GM12891 (cell line): ENCODE measurements around the gene ARHGEF1.

Experiments
- DNase-seq: peaks from one replicate; pipeline ENCODE4 v3.0.0; 2011; ENCODE audit warnings: low spot score; ENCODE audit not compliant: insufficient read length
- FAIRE-seq: peaks from 2 replicates; lab custom pipeline; 2011; peaks lifted over from hg19 to GRCh38; lab: Jason Lieb, UNC
- PAX5 ChIP-seq: IDR thresholded peaks from 2 replicates; pipeline ENCODE4 v1.6.1; 2011; ENCODE audit warnings: low read length, moderate library complexity, mild to moderate bottlenecking; ENCODE audit not compliant: insufficient read depth, severe bottlenecking
- POLR2A ChIP-seq: IDR thresholded peaks from 2 replicates; pipeline ENCODE4 v1.6.1; 2011; ENCODE audit warnings: low read depth, low read length, control low read depth
- POLR2AphosphoS5 ChIP-seq: IDR thresholded peaks from 2 replicates; pipeline ENCODE4 v1.6.1; 2011; ENCODE audit warnings: low read depth, low read length, control low read depth
- POU2F2 ChIP-seq: IDR thresholded peaks from 2 replicates; pipeline ENCODE4 v1.6.1; 2011; ENCODE audit warnings: low read depth, mild to moderate bottlenecking, control low read depth, low read length, moderate library complexity
- SPI1 ChIP-seq: IDR thresholded peaks from 2 replicates; pipeline ENCODE4 v1.6.1; 2011; ENCODE audit warnings: low read depth, low read length, control low read depth
- TAF1 ChIP-seq: IDR thresholded peaks from 2 replicates; pipeline ENCODE4 v1.6.1; 2011; ENCODE audit warnings: low read depth, low read length, control low read depth

ARHGEF1 gene

DNA sequence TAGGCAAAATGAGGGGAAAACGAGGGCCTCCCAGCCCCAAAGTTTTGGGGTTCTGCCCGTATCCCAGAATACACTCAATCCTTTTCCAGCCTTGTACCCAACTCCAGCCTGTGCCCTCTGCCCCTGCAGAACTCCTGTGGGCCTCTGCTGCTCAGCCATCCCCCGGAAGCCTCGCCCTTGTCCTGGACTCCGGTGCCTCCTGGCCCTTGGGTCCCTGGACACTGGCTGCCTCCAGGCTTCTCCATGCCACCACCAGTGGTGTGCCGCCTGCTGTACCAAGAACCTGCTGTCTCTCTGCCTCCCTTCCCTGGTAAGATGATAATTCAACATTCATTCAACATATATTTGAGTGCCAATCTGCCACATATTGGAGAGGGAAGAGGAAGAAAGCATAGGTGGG lies 34.3 kb upstream of the ARHGEF1 start:
- DNase-seq (no peak), FAIRE-seq (no peak)
- TF ChIP-seq POU2F2 (no peak), TAF1 (no peak), POLR2AphosphoS5 (no peak), POLR2A (no peak), PAX5 (no peak), SPI1 (no peak)

- no peak for DNase-seq
- no peak for FAIRE-seq
- no peak for TF ChIP-seq SPI1
- TF ChIP-seq POLR2A = no peak
Observed at GRCh38 chr19:41849067-41849466, 33.9 kb upstream of the ARHGEF1 start.

GRCh38 chr19:41850381-41850780 lies 32.6 kb upstream of the ARHGEF1 start:
- DNase-seq (no peak), FAIRE-seq (no peak)
- TF ChIP-seq TAF1 = no peak
- no peak for TF ChIP-seq POLR2A
- TF ChIP-seq POU2F2 = no peak
- no peak for TF ChIP-seq SPI1
- TF ChIP-seq POLR2AphosphoS5 = no peak
- no peak for TF ChIP-seq PAX5

DNA sequence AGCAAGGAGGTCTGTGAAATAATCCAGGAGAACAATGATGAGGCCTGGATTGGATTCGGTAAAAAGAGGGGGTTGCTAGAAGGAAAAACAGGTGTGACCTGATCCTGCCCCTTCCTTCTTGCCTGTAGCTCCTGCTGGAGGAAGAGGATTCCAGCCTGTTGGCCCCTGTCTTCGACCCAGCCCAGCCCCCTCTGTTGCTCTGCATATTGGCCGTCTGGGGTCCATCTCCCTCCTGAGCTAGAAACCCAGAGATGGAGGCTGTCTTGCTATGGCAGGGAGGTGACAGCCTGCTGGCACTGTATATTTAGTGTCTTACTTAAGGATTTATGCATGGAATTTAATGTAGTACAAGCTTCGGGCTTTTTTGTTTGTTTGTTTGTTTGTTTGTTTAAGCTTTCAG lies 31.5 kb upstream of the ARHGEF1 start:
- no peak for TF ChIP-seq POLR2AphosphoS5
- TF ChIP-seq SPI1 = no peak
- TF ChIP-seq TAF1 = no peak
- no peak for TF ChIP-seq POU2F2
- TF ChIP-seq POLR2A = no peak
- no peak for TF ChIP-seq PAX5
- FAIRE-seq (no peak), DNase-seq (no peak)

- no peak for DNase-seq
- no peak for FAIRE-seq
- TF ChIP-seq POU2F2 (no peak), PAX5 (no peak), SPI1 (no peak), POLR2AphosphoS5 (no peak), TAF1 (no peak)
Observed at GRCh38 chr19:41853344-41853743, 29.6 kb upstream of the ARHGEF1 start.

DNA sequence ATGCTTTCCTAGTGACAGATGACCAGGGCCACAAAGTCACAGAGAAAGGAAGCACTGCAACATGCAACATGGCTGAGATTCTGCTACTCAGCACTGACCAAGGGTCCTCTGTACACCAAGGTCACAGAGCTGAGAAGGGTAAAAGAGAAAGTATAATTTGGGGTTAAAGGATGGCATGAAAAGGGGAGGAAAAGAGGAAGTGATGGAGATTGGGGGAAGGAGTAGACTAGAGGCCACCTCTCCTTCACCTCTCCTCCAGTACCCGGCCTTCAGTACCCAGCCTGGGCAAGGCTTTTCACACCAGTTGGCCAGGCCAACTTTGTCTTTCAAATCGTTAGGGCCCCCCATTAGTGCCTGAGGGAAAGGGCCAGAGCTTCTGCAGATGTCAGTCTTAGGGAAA lies 29.2 kb upstream of the ARHGEF1 start:
- TF ChIP-seq TAF1 = no peak
- peak; percentile 64 for TF ChIP-seq SPI1
- no peak for FAIRE-seq

DNA sequence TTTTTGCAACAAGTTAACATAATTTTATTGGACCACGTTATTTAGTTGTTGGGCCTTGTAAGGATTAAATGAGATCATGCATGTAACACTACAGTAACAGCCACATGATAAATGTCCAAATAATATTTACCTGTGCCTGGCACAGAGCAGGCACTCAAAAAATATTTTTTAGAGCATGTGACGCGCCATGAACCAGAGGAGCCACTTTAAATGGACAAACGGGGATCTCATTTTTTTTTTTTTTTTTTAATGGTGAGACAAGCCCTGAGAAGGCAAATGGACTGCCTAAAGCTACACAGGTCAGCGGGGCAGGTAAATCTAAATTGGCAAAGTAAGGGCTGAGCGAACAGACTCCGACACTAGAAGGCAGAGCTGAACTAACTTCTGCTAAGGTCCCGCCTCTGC lies 23.8 kb upstream of the ARHGEF1 start:
- FAIRE-seq (no peak), DNase-seq (no peak)
- TF ChIP-seq PAX5 (no peak), POLR2AphosphoS5 (no peak), POLR2A (no peak), POU2F2 (no peak), TAF1 (no peak), SPI1 (no peak)

More for the DNA sequence above, 29.2 kb upstream of the ARHGEF1 start:
- DNase-seq = no peak

DNA sequence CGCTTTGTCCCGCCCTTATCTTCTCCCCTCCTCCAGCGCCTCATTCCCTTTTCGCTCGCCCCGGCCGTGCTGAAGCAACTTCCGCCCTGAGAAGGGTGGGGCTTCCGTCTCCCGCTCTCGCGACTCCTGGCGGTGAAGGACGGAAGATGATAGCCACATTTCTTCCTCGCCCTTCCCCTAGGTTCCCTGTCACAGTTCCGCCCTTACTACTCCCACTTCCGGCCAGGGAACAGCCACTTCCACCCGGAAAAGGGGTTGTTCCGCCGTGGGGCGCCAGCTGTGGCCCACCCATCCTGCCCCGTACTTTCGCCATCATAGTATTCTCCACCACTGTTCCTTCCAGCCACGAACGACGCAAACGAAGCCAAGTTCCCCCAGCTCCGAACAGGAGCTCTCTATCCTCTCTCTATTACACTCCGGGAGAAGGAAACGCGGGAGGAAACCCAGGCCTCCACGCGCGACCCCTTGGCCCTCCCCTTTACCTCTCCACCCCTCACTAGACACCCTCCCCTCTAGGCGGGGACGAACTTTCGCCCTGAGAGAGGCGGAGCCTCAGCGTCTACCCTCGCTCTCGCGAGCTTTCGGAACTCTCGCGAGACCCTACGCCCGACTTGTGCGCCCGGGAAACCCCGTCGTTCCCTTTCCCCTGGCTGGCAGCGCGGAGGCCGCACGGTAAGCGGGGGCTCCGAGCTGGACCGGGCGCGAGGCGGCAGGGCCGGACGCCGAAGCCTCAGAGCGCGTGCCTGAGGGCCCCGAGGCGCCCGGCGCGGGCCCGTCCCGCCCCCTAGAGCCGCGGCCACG lies 23.2 kb upstream of the ARHGEF1 start, which contains the start of gene RPS19:
Gene RPS19, plus strand, starts transcription at position 638 of the 801 bp plus-strand sequence. CDS start 520 bp downstream, outside the sequence.
- DNase-seq = peak; percentile 93
- no peak for TF ChIP-seq PAX5
- peak; percentile 56 for TF ChIP-seq POU2F2
- TF ChIP-seq POLR2AphosphoS5 = peak; percentile 98
- TF ChIP-seq POLR2A = peak; percentile 89
- TF ChIP-seq TAF1 = peak; percentile 96
- TF ChIP-seq SPI1 = peak; percentile 75
- peak; percentile 99 for FAIRE-seq

GRCh38 chr19:41860419-41861115 lies 22.4 kb upstream of the ARHGEF1 start:
- no peak for DNase-seq
- TF ChIP-seq TAF1 (no peak; the same call in 1 of the 2 replicates), POLR2AphosphoS5 (peak; percentile 29)
- peak; percentile 47 for FAIRE-seq

DNA sequence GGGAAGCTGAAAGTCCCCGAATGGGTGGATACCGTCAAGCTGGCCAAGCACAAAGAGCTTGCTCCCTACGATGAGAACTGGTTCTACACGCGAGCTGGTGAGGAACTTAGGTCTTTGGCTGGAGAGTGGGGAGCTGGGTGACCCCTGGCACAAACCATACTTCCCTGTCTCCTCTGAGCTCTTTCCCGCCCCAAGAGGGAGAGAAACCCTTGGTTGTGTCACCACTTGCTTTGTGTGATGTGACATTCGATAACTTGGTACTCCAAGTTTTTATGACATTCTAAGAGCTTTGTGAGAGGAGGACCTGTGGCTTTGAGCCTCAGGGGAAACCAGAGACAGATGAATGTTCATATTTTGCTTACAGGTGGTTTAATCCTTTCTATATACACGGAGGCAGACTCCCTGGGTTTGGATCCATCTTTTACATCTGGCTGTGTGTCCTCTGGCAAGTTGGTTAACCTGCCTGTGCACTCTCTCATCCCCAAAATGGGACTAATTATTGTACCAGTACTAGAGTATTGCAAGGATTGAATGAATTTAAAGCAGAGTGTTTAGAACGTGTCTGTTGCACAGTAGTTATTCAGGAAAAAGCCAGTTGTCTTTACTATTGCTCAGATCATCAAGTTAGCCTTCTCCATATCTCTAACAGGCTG lies 21.7 kb upstream of the ARHGEF1 start:
- no peak for DNase-seq
- FAIRE-seq = peak; percentile 50
- TF ChIP-seq TAF1 (no peak; the same call in 1 of the 2 replicates), SPI1 (no peak), POLR2AphosphoS5 (no peak), PAX5 (no peak), POLR2A (no peak; the same call in 1 of the 2 replicates), POU2F2 (no peak)
